HG02981 (cell line): ENCODE results near the gene AVL9.
"Not testable (repeated sequence)": the region's sequence is repeated elsewhere in the genome, so short reads cannot be mapped to it uniquely, and the experiment has no call there.

Source experiments
- ATAC-seq: cut with Tn5 transposase; IDR thresholded peaks from one replicate; pipeline ENCODE4 v1.9.1; 2021; ENCODE audit warnings: mild to moderate bottlenecking, moderate library complexity; ENCODE audit not compliant: unreplicated experiment

Gene AVL9

GRCh38 chr7:32495298-32496051 lies at the start of gene AVL9:
Gene AVL9, plus strand, starts transcription at chr7:32495489. Its CDS starts 221 bp downstream, at chr7:32495710.
- ATAC-seq, result peak; percentile 94

DNA sequence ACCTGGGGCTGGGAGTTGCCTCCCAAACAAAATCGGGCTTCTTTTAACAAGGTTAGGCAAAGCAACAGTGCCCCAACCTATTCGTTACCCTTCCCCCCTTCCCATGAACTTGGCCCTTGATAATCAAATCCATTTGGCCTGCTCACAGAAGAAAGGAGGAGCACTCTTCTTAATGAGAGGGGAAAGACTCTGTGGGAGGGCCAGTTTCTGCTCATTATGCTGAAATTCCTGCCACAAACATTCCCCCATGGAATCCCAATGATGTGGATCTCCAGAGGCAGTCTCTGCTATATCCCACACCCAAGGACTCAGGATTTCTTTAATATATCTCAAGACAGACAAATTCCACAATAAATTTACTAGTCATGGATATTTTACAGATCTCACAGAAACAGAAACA lies 48.1 kb upstream of the AVL9 start:
- ATAC-seq, result no peak

- no peak for ATAC-seq
Measured at GRCh38 chr7:32453341-32454011, 41.8 kb upstream of the AVL9 start.

DNA sequence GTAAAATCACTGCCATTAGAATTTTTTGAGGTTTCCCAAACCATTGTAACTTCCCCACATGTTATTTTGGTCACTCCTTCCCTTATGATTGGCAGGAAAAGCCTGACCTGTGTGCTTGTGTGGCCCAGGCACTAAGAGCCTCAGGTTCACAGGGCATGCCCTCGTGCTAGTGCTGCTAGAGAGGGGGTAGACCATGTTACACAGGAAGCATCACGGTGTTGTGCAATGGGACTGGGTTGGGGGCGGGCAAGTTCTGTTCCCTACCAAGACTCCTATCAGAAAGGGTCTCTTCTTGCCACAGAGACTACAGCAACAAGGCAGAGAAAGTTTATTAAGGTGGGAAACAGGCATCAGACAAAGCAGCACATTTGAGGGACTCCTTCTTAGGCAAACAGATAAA lies 37.3 kb upstream of the AVL9 start:
- no peak for ATAC-seq

DNA sequence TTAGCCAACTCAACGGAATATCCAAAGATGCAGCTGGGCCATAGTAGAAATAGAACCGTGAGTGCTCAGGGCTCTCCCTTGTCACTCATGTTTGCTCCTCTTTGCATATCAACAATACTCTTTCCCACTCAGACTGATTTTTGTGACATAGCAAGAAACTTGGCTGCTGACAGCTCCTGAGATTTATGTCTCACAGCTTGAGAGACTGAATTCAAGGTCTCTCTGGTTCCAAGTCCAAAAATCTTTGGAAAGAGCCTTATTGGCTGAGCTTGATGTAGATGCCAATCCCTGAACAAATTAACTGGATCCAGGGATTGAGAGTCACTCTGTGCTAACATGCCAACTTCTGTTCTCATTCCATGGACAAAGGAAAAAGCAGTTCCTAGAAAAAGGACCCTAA lies 35.5 kb upstream of the AVL9 start:
- ATAC-seq, result no peak

- no peak for ATAC-seq
Measured at GRCh38 chr7:32461484-32461883, 33.8 kb upstream of the AVL9 start.

DNA sequence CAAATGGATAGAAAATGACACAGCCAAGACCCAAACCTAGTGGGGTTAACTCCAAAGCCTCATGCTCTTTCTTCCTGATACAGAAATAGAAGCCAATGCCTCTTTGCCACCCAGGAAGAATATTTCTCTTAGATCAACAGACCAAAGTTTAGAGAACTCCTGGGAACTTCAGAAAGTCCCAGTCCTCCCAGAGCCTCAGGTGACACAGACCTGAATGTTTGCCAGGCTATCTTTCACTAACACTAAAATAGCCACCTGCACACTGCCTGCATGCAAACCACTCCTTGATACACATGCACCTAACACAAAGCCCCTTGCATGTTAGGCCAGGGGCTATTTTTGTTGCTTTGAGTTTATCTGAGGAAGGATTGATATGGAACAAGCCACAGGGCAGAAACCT lies 32.8 kb upstream of the AVL9 start:
- ATAC-seq, result no peak

DNA sequence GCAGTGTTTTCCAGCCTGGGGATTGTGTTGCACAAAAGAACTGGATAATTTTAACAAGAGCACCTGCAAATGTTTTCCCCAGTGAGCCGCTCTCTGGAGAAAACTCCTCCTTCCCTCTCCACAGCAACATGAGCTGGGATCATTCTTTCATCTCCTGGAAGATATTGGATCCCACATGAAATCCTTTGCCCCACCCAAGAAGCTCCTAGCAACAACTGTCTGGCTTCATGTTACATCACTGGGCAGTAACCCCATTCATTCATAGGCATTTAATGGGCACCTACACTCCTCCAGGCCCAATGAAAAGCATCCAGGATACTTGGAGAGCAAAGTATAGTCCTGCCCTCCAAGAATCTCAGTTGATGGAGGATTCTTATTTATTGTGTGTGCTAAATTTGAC lies 32.3 kb upstream of the AVL9 start:
- ATAC-seq, result no peak

DNA sequence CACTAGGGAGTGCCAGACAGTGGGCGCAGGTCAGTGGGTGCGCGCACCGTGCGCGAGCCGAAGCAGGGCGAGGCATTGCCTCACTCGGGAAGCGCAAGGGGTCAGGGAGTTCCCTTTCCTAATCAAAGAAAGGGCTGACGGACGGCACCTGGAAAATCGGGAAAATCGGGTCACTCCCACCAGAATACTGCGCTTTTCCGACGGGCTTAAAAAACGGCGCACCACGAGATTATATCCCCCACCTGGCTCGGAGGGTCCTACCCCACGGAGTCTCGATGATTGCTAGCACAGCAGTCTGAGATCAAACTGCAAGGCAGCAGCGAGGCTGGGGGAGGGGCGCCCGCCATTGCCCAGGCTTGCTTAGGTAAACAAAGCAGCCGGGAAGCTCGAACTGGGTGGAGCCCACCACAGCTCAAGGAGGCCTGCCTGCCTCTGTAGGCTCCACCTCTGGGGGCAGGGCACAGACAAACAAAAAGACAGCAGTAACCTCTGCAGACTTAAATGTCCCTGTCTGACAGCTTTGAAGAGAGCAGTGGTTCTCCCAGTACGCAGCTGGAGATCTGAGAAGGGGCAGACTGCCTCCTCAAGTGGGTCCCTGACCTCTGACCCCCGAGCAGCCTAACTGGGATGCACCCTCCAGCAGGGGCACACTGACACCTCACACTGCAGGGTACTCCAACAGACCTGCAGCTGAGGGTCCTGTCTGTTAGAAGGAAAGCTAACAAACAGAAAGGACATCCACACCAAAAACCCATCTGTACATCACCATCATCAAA lies 30.5 kb upstream of the AVL9 start:
- not testable (repeated sequence) for ATAC-seq

DNA sequence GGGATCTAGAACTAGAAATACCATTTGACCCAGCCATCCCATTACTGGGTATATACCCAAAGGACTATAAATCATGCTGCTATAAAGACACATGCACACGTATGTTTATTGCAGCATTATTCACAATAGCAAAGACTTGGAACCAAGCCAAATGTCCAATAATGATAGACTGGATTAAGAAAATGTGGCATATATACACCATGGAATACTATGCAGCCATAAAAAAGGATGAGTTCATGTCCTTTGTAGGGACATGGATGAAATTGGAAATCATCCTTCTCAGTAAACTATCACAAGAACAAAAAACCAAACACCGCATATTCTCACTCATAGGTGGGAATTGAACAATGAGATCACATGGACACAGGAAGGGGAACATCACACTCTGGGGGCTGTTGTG lies 25.3 kb upstream of the AVL9 start:
- ATAC-seq, result not testable (repeated sequence)

DNA sequence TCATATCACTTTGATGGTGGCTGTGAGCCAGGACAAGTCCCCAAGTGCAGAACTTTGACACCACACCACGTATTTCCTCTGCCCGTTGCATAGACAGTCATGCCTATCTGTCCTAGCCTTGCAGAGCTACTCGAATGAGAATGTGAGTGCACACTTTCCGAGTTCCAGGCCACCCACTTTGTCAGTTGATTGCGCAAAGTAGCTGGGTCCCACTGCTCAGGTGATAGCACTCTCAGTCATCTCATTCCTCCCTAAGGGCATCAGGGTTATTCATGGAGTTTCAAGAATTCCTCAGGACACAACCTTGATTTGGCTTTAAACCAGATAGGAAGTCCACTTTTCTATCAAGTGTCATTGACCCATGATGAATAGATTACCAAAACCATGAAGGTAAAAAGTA lies 24.4 kb upstream of the AVL9 start:
- no peak for ATAC-seq

GRCh38 chr7:32472015-32472414 lies 23.3 kb upstream of the AVL9 start:
- no peak for ATAC-seq

- no peak for ATAC-seq
Measured at GRCh38 chr7:32474008-32474407, 21.3 kb upstream of the AVL9 start.

DNA sequence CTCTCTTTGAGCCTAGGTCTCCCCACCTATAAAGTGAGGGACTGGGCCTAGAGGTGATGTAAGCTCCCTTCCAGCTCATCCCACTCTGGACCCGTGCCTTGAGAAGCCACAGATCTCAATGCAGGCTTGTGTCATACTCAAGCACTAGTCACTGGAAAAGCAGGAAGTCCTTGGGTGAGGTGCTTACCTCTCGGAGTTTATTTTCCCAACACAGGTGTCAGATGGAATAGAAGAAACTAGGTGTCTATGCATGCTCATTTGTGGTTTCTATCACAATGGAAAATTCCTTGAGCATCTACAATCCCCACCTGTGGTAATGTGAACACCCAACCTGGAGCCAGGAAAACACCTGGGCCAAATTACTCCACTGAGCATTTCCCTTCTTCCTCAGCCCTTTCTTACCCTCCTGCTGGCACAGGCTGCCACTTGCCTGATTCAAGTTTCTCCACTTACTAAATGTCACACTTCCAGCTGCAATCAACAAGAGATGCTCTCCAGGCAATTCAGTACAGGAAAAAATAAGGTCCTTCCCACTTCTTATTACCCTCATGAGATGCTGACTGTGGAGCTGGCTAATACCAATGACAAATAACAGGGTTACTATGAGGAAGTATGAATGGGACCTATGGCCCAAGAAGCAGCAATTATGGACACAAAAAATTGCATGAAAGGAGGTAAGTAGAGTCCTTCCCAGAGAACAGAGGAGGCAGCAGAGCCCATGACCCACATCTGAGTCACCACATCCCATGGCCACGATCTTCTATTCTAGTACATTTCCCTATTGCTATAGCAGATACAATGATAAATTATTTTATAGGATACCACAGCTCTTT lies 18.3 kb upstream of the AVL9 start:
- no peak for ATAC-seq

GRCh38 chr7:32477649-32477980 lies 17.7 kb upstream of the AVL9 start:
- no peak for ATAC-seq

- no peak for ATAC-seq
Measured at GRCh38 chr7:32479574-32480200, 15.6 kb upstream of the AVL9 start.

DNA sequence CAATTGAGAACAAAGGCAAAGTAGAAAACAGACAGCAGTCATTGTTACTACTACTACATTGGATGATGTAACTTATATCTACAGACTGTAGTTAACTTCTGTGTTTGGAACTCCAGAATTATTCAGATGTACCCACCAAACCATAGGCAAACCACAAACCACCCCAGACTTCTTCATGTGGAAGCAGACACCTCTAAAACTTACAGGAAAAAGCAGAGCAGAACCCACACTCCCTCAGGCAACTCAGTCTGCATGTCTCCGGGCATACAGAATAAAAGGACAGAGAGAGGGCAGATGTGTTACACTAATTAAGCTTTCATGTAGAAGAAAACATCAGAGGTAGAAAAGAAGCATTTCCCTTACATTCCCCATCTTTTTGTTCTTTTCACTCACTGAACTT lies 14.1 kb upstream of the AVL9 start:
- no peak for ATAC-seq

- ATAC-seq, result no peak
Measured at GRCh38 chr7:32481921-32482320, 13.4 kb upstream of the AVL9 start.

DNA sequence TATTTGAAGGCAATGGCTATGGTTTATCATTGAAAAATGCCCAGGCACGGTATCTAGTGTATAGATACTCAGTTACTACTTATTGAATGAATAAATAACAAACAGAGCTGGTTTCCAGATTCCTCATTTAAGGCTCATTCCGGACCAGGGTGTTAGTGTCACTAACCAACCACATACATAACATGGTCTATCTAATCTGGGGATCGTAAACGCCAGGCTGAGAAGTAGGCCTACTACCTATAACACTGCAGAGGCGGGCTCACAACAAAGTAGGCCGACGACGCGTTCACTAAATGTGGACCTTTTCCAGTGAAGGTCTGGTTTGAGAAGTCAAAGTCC lies 5.5 kb upstream of the AVL9 start:
- peak; percentile 18 for ATAC-seq

GRCh38 chr7:32490127-32490796 lies 5.0 kb upstream of the AVL9 start, which contains the start of gene LSM5:
Gene LSM5, minus strand, starts transcription at chr7:32490380. Its CDS starts 15 bp downstream, at chr7:32490365.
- ATAC-seq, result peak; percentile 85
